PFSK-1 (cell line): Measurements from ENCODE around the gene ZNF557.

Source experiments
- FOXP2 ChIP-seq: optimal IDR thresholded peaks from 2 replicates; pipeline ENCODE3; 2011; ENCODE audit warnings: borderline replicate concordance, control low read depth, inconsistent platforms; ENCODE audit not compliant: insufficient read depth; ENCODE audit errors: extremely low read length, extremely low read depth
- POLR2AphosphoS5 ChIP-seq: IDR thresholded peaks from 2 replicates; pipeline ENCODE4 v1.6.1; 2012; ENCODE audit warnings: low read depth, mild to moderate bottlenecking, control low read depth, low read length, moderate library complexity
- SIN3A ChIP-seq: IDR thresholded peaks from 2 replicates; pipeline ENCODE4 v1.6.1; 2012; ENCODE audit warnings: mild to moderate bottlenecking, low read length, moderate library complexity, borderline replicate concordance; ENCODE audit not compliant: insufficient read depth
- TAF1 ChIP-seq: IDR thresholded peaks from 2 replicates; pipeline ENCODE4 v1.6.1; 2012; ENCODE audit warnings: low read length, control low read depth, borderline replicate concordance; ENCODE audit not compliant: insufficient read depth
- TF ChIP-seq, protein P1 (sequence below), 2 experiments: IDR thresholded peaks; 2 replicates each; pipeline versions ENCODE4 v1.6.1 to v1.8.0; 2011 to 2012; ENCODE audit warnings: low read depth in 2 of 2, low read length in 2 of 2, control low read depth in 1 of 2, inconsistent platforms in 1 of 2, mild to moderate bottlenecking in 1 of 2, moderate library complexity in 1 of 2; ENCODE audit not compliant: insufficient read depth in 1 of 2

- TF ChIP-seq, protein P1, sequence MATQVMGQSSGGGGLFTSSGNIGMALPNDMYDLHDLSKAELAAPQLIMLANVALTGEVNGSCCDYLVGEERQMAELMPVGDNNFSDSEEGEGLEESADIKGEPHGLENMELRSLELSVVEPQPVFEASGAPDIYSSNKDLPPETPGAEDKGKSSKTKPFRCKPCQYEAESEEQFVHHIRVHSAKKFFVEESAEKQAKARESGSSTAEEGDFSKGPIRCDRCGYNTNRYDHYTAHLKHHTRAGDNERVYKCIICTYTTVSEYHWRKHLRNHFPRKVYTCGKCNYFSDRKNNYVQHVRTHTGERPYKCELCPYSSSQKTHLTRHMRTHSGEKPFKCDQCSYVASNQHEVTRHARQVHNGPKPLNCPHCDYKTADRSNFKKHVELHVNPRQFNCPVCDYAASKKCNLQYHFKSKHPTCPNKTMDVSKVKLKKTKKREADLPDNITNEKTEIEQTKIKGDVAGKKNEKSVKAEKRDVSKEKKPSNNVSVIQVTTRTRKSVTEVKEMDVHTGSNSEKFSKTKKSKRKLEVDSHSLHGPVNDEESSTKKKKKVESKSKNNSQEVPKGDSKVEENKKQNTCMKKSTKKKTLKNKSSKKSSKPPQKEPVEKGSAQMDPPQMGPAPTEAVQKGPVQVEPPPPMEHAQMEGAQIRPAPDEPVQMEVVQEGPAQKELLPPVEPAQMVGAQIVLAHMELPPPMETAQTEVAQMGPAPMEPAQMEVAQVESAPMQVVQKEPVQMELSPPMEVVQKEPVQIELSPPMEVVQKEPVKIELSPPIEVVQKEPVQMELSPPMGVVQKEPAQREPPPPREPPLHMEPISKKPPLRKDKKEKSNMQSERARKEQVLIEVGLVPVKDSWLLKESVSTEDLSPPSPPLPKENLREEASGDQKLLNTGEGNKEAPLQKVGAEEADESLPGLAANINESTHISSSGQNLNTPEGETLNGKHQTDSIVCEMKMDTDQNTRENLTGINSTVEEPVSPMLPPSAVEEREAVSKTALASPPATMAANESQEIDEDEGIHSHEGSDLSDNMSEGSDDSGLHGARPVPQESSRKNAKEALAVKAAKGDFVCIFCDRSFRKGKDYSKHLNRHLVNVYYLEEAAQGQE (IDR thresholded peaks at IDR 0.05; ENCODE audit: insufficient read depth in 1 of 2, low read depth in 2 of 2, low read length in 2 of 2) = no peak
- TF ChIP-seq POLR2AphosphoS5 (no peak), SIN3A (no peak), FOXP2 (no peak), TAF1 (no peak)
Measured at GRCh38 chr19:7109678-7110289, 40.3 kb downstream of the ZNF557 start.
